ENCODE data around the gene TEX55. TPM values are rescaled to one million over a fixed set of nuclear protein-coding genes. Genes with fewer than 3 reads are reported as not detected.

The TEX55 gene
- polyA plus RNA-seq, 1 of the 3 experiments (the other 2 are of a cell fraction), result not detected

DNA sequence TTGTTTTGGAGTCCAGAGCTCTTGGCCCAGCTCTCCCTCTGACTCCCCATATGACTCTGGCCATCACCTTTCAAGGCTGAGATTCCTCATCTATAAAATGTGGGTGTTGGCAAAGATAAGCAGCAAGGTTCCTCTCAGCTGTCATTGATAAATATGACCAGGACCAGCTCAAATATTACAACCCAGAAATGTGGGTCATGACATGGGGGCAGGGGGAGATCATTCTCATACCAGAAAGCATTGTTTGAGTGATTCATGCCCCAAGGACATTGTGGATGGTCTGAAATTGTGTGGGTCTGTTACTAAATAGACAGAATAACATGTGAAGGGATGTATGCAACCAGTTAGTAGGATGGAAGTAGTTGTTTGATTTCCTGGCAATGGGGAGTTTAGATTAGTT lies 41.3 kb downstream of the TEX55 start:
- ChIA-PET POLR2A (no interaction called here), CTCF (interaction anchor here (1.0 kb wide), 1 partner anchor 303 kb away, joined by 3 read pairs; no protein-coding TSS in a partner anchor)
- no peak overlapping the region for H2AFZ ChIP-seq (ENCODE audit: low read depth)
- no peaks in the 10 kb centered on the region for H3K9me2 ChIP-seq
- no peak overlapping the region for H3K4me3 ChIP-seq (ENCODE audit: low read depth in 2 of 2, low read length in 1 of 2)
- H3F3A ChIP-seq (replicated peaks; ENCODE audit: insufficient read depth), result no peaks in the 10 kb centered on the region
- no peak overlapping the region for H3K27ac ChIP-seq (ENCODE audit: low read depth in 2 of 2, low read length in 1 of 2)
- H3K9ac ChIP-seq, result no peak overlapping the region
- TF ChIP-seq MXI1 (IDR thresholded peaks at IDR 0.05; ENCODE audit: low read depth, low read length) (no peak), FOXM1 (IDR thresholded peaks at IDR 0.05; ENCODE audit: low read depth) (no peak), JUND (IDR thresholded peaks at IDR 0.05) (no peak), CHD2 (IDR thresholded peaks at IDR 0.05; ENCODE audit: low read length, partially characterized antibody) (no peak), TEAD4 (IDR thresholded peaks at IDR 0.05; ENCODE audit: borderline replicate concordance, insufficient read depth) (no peak), MEF2A (IDR thresholded peaks at IDR 0.05; ENCODE audit: borderline replicate concordance, low read depth) (no peak)
- TF ChIP-seq, protein P1, sequence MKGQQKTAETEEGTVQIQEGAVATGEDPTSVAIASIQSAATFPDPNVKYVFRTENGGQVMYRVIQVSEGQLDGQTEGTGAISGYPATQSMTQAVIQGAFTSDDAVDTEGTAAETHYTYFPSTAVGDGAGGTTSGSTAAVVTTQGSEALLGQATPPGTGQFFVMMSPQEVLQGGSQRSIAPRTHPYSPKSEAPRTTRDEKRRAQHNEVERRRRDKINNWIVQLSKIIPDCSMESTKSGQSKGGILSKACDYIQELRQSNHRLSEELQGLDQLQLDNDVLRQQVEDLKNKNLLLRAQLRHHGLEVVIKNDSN (IDR thresholded peaks at IDR 0.05; ENCODE audit: borderline replicate concordance, low read depth), result no peak
- TF ChIP-seq, protein P2, sequence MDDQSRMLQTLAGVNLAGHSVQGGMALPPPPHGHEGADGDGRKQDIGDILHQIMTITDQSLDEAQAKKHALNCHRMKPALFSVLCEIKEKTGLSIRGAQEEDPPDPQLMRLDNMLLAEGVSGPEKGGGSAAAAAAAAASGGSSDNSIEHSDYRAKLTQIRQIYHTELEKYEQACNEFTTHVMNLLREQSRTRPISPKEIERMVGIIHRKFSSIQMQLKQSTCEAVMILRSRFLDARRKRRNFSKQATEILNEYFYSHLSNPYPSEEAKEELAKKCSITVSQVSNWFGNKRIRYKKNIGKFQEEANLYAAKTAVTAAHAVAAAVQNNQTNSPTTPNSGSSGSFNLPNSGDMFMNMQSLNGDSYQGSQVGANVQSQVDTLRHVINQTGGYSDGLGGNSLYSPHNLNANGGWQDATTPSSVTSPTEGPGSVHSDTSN (IDR thresholded peaks at IDR 0.05), result no peak
- TF ChIP-seq, protein P3, sequence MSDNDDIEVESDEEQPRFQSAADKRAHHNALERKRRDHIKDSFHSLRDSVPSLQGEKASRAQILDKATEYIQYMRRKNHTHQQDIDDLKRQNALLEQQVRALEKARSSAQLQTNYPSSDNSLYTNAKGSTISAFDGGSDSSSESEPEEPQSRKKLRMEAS (IDR thresholded peaks at IDR 0.05; ENCODE audit: low read depth), result no peak
- no peak overlapping the region for H3K4me2 ChIP-seq
- no peaks in the 10 kb centered on the region for H3K4me1 ChIP-seq (ENCODE audit: control insufficient read depth in 1 of 2, insufficient read depth in 2 of 2, low read depth in 1 of 2, low read length in 1 of 2)
- no peaks in the 10 kb centered on the region for H3K27me3 ChIP-seq (ENCODE audit: insufficient read depth)
- H3K36me3 ChIP-seq (replicated peaks in 1 of 2; ENCODE audit: control insufficient read depth in 1 of 2, insufficient read depth in 2 of 2, low read length in 1 of 2), result no peaks in the 10 kb centered on the region
- H3K9me3 ChIP-seq, result no peaks in the 10 kb centered on the region
- no peak for DNase-seq
- no peaks in the 10 kb centered on the region for H4K20me1 ChIP-seq (ENCODE audit: insufficient read depth)
- no peaks in the 10 kb centered on the region for H3K79me2 ChIP-seq (ENCODE audit: insufficient read depth)

DNA sequence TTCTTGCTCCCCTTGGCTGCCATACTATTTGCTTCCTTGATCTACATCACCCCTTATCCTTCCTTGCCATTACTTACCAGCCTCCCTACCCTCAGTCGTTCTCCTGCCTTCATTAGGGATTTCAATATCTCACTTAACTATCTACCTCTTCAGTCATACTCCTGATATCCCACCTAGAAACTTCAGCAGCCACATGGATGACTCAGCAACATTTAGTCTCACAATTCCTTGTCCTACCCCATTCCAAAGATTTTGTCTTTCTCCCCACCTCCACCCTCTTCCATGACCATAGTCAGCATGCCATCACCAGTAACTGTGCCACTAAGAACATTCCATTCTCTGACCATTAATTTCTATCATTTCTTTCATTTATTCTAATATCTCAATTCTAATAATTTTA lies 45.8 kb downstream of the TEX55 start:
- Histone ChIP-seq H2AFZ (ENCODE audit: low read depth) (no peak overlapping the region), H4K20me1 (ENCODE audit: insufficient read depth) (no peaks in the 10 kb centered on the region), H3K79me2 (ENCODE audit: insufficient read depth) (no peaks in the 10 kb centered on the region), H3K4me1 (ENCODE audit: control insufficient read depth in 1 of 2, insufficient read depth in 2 of 2, low read depth in 1 of 2, low read length in 1 of 2) (0 out of 4 replicates have a peak, but pooled peaks cover 0 to 6% of the 10 kb centered on the region in 2 experiments), H3K27ac (ENCODE audit: low read depth in 2 of 2, low read length in 1 of 2) (no peak overlapping the region), H3F3A (replicated peaks; ENCODE audit: insufficient read depth) (no peaks in the 10 kb centered on the region), H3K4me3 (ENCODE audit: low read depth in 2 of 2, low read length in 1 of 2) (no peak overlapping the region), H3K9me2 (no peaks in the 10 kb centered on the region), H3K9me3 (no peaks in the 10 kb centered on the region), H3K9ac (no peak overlapping the region), H3K36me3 (replicated peaks in 1 of 2; ENCODE audit: control insufficient read depth in 1 of 2, insufficient read depth in 2 of 2, low read length in 1 of 2) (no peaks in the 10 kb centered on the region), H3K4me2 (no peak overlapping the region), H3K27me3 (ENCODE audit: insufficient read depth) (no peaks in the 10 kb centered on the region)
- POLR2A ChIA-PET, result no interaction called here
- TF ChIP-seq TCF12 (IDR thresholded peaks at IDR 0.05) (no peak), NRF1 (IDR thresholded peaks at IDR 0.05; ENCODE audit: low read depth, low read length) (no peak), EZH2phosphoT487 (IDR thresholded peaks at IDR 0.05; ENCODE audit: borderline replicate concordance, low read depth) (no peak)
- TF ChIP-seq, protein P1 (IDR thresholded peaks at IDR 0.05; ENCODE audit: borderline replicate concordance, low read depth), result no peak
- TF ChIP-seq, protein P4, sequence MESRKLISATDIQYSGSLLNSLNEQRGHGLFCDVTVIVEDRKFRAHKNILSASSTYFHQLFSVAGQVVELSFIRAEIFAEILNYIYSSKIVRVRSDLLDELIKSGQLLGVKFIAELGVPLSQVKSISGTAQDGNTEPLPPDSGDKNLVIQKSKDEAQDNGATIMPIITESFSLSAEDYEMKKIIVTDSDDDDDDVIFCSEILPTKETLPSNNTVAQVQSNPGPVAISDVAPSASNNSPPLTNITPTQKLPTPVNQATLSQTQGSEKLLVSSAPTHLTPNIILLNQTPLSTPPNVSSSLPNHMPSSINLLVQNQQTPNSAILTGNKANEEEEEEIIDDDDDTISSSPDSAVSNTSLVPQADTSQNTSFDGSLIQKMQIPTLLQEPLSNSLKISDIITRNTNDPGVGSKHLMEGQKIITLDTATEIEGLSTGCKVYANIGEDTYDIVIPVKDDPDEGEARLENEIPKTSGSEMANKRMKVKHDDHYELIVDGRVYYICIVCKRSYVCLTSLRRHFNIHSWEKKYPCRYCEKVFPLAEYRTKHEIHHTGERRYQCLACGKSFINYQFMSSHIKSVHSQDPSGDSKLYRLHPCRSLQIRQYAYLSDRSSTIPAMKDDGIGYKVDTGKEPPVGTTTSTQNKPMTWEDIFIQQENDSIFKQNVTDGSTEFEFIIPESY (IDR thresholded peaks at IDR 0.05; ENCODE audit: borderline replicate concordance, low read depth), result no peak
- CTCF ChIA-PET, result interaction anchor here (0.8 kb wide), 1 partner anchor 309 kb away, joined by 3 read pairs; no protein-coding TSS in a partner anchor
- DNase-seq, result no peak
- 50% methylated on average over 1 of the region's 1 CpG for WGBS (ENCODE audit: low lambda C conversion rate)
